GM19240 (cell line): ENCODE results near the gene TMPRSS7.

Experiments used
- DNase-seq: peaks from one replicate; pipeline ENCODE4 v3.0.0; 2011; ENCODE audit warnings: low spot score; ENCODE audit not compliant: insufficient read length

TMPRSS7 gene

GRCh38 chr3:112095731-112096130 lies 61.2 kb downstream of the TMPRSS7 start:
- no peak for DNase-seq

- DNase-seq: no peak
Observed at GRCh38 chr3:112096176-112096575, 61.6 kb downstream of the TMPRSS7 start.

- DNase-seq: no peak
Observed at GRCh38 chr3:112097378-112097777, 62.8 kb downstream of the TMPRSS7 start.

GRCh38 chr3:112101916-112102315 lies 67.4 kb downstream of the TMPRSS7 start:
- no peak for DNase-seq

- DNase-seq: no peak
Observed at GRCh38 chr3:112104774-112105173, 70.2 kb downstream of the TMPRSS7 start.

- DNase-seq: no peak
Observed at GRCh38 chr3:112109322-112109721, 74.8 kb downstream of the TMPRSS7 start.

- DNase-seq: peak; percentile 37
Observed at GRCh38 chr3:112111785-112112402, 77.4 kb downstream of the TMPRSS7 start.

GRCh38 chr3:112114576-112115160 lies 80.1 kb downstream of the TMPRSS7 start:
- no peak for DNase-seq

GRCh38 chr3:112115161-112115739 lies 80.7 kb downstream of the TMPRSS7 start:
- no peak for DNase-seq

- DNase-seq: no peak
Observed at GRCh38 chr3:112115806-112116383, 81.4 kb downstream of the TMPRSS7 start.

- no peak for DNase-seq
Observed at GRCh38 chr3:112116748-112117186, 82.2 kb downstream of the TMPRSS7 start.

GRCh38 chr3:112117415-112117814 lies 82.9 kb downstream of the TMPRSS7 start:
- no peak for DNase-seq

GRCh38 chr3:112117841-112118571 lies 83.5 kb downstream of the TMPRSS7 start:
- no peak for DNase-seq

- no peak for DNase-seq
Observed at GRCh38 chr3:112119962-112120836, 85.7 kb downstream of the TMPRSS7 start.

- DNase-seq: no peak
Observed at GRCh38 chr3:112121577-112122547, 87.3 kb downstream of the TMPRSS7 start.

GRCh38 chr3:112122870-112123269 lies 88.3 kb downstream of the TMPRSS7 start:
- no peak for DNase-seq

GRCh38 chr3:112123548-112123947 lies 89.0 kb downstream of the TMPRSS7 start:
- no peak for DNase-seq

GRCh38 chr3:112124907-112125607 lies 90.5 kb downstream of the TMPRSS7 start:
- DNase-seq: no peak

- DNase-seq: no peak
Observed at GRCh38 chr3:112126511-112126911, 92.0 kb downstream of the TMPRSS7 start.
